Naive B cell (primary cell): ENCODE measurements around the gene LGALS13. TPM values are rescaled to one million over a fixed set of nuclear protein-coding genes. Genes with fewer than 3 reads are reported as not detected.

ENCODE experiments used
- ATAC-seq, 2 donors: fragments of 150-1000 bp; cut with Tn5 transposase; 2 replicates each; pipeline ENCODE4 v1.10.0; 2021; ENCODE audit warnings: low read depth in 2 of 2, mild to moderate bottlenecking in 2 of 2, moderate library complexity in 2 of 2
- DNase-seq: peaks from one replicate; pipeline ENCODE4 v3.0.0; 2022
- H3K27ac Mint-ChIP-seq, 6 donors: one replicate each; pipeline ENCODE4 v1.8.0; 2020 to 2022; ENCODE audit warnings: mild to moderate bottlenecking in 6 of 6, mixed read lengths in 6 of 6, moderate library complexity in 5 of 6, inconsistent platforms in 2 of 6
- H3K27me3 Mint-ChIP-seq, 3 donors: one replicate each; pipeline ENCODE4 v1.8.0; 2021 to 2022; ENCODE audit warnings: mixed read lengths in 3 of 3, mild to moderate bottlenecking in 1 of 3
- H3K36me3 Mint-ChIP-seq, 2 donors: one replicate each; pipeline ENCODE4 v1.8.0; 2020 to 2022; ENCODE audit warnings: mixed read lengths in 2 of 2, inconsistent platforms in 1 of 2, mild to moderate bottlenecking in 1 of 2
- H3K4me1 Mint-ChIP-seq, 3 donors: one replicate each; pipeline ENCODE4 v1.8.0; 2020 to 2022; ENCODE audit warnings: mixed read lengths in 3 of 3, inconsistent platforms in 1 of 3, mild to moderate bottlenecking in 1 of 3, moderate library complexity in 1 of 3
- H3K4me3 Mint-ChIP-seq, 8 donors: one replicate each; pipeline ENCODE4 v1.8.0; 2020 to 2022; ENCODE audit warnings: mild to moderate bottlenecking in 8 of 8, mixed read lengths in 8 of 8, moderate library complexity in 8 of 8, inconsistent platforms in 2 of 8
- H3K9me3 Mint-ChIP-seq, 7 donors: one replicate each; pipeline ENCODE4 v1.8.0; 2020 to 2022; ENCODE audit warnings: mixed read lengths in 7 of 7, mild to moderate bottlenecking in 5 of 7, inconsistent platforms in 2 of 7, moderate library complexity in 1 of 7
- polyA plus RNA-seq, 6 donors: library from polyadenylated mRNA; unstranded; fragments of 300-500 nt; fragmentation: Illumina TruSeq; gene quantifications; one replicate each; pipeline ENCODE4 v1.2.3, GENCODE V29; 2021; ENCODE audit warnings: low read depth in 6 of 6

The LGALS13 gene
- polyA plus RNA-seq, 6 donors from 2014 or later, result not detected

DNA sequence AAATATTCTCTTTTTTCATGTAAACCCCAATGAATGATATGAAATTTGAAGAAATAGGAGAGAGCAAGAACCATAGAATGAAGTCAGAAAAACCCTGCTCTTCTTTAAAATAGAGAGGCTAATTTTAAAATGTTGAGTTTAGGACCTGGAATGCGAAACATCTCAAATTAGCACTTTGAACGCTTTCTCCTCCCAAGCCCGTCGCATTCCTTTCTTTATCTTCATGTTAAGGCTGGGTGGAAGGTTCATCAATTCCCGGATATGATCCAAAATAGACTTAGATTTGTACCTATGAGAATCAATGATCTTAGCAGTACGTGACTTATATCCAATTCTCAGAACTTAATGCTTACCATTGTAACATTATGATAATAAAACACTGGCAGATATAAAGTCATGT, 29.3 kb downstream of the LGALS13 start:
- DNase-seq (no peak), ATAC-seq (no peak)
- no peak overlapping the region for H3K27ac Mint-ChIP-seq
- no peaks in the 10 kb centered on the region for H3K4me1 Mint-ChIP-seq
- no peak overlapping the region for H3K4me3 Mint-ChIP-seq
- H3K9me3 Mint-ChIP-seq, result peaks cover 0 to 22% (median 2%) of the 10 kb centered on the region in 7 donors
- peaks cover 3 to 5% of the 10 kb centered on the region in 2 donors for H3K36me3 Mint-ChIP-seq
- peaks cover 14 to 44% (median 41%) of the 10 kb centered on the region in 3 donors for H3K27me3 Mint-ChIP-seq

DNA sequence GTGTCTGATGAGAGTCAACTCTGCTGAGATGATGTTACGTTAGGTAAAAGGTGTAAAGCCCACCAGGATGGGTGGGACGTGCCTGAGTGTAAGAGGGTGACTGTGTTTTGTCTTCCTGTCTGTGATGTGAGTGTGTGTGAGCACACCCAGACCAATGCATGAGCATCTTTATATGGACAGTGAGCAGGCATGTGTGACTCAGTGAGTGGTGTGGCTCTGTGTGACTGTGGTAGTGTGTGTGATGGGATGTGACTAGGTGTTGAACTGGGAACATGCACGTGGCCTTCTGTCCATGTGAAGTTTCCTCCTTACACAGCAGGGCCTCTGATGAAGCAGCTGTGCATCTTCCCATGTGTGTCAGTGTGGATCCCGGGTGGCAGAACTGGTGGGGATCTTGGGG, 35.6 kb downstream of the LGALS13 start:
- DNase-seq (no peak), ATAC-seq (no peak)
- H3K4me1 Mint-ChIP-seq, result no peaks in the 10 kb centered on the region
- peak overlapping the region in 1 of 6 donors; percentile 12 for H3K27ac Mint-ChIP-seq
- H3K4me3 Mint-ChIP-seq, result no peak overlapping the region
- H3K36me3 Mint-ChIP-seq, result peaks cover 0 to 5% of the 10 kb centered on the region in 2 donors
- peaks cover 40 to 91% (median 88%) of the 10 kb centered on the region in 3 donors for H3K27me3 Mint-ChIP-seq
- peaks cover 0 to 22% (median 8%) of the 10 kb centered on the region in 7 donors for H3K9me3 Mint-ChIP-seq

DNA sequence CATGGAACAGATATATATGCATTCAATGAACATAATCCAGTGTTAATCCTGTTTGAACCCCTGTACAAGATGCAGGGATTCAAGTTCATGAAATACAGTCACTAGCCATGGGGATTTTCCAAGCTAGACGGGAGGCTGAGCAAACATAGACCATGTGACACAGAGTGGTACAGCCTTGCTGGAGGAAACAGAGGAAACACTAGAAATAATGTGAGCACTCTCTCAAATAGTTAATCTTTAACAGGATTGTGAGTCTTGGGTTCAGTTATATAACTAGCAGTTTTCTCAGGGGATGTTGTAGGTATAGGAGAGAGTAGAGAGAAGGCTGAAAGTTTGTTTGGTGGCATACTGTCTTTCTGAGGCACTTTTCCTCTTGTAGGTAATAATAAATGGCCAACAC, 39.4 kb downstream of the LGALS13 start:
- Mint-ChIP-seq H3K36me3 (no peaks in the 10 kb centered on the region), H3K27me3 (peaks cover 61 to 91% (median 85%) of the 10 kb centered on the region in 3 donors), H3K4me3 (no peak overlapping the region), H3K27ac (no peak overlapping the region), H3K4me1 (no peaks in the 10 kb centered on the region), H3K9me3 (peaks cover 0 to 11% (median 0%) of the 10 kb centered on the region in 7 donors)
- no peak for ATAC-seq
- no peak for DNase-seq

DNA sequence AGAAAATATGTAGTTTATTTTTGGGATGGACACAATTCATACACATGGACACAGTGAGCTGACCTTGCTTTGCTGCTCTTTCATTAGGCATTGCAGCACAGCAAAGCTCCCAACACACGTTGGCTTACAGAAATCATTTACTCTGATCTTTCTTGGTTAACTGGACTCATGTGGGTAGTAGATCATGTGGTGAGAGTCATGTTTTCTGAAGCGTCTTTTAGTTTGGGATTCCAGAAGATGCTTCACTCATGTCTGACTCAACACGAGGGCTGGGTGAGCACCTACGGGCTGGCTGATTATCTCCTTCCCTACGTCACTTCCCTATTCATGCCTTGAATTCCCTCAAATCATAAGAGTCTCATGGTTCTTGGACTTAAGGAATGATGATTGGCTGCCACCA, 41.3 kb downstream of the LGALS13 start:
- Mint-ChIP-seq H3K4me3 (no peak overlapping the region), H3K27me3 (peaks cover 63 to 91% (median 89%) of the 10 kb centered on the region in 3 donors), H3K9me3 (peaks cover 0 to 11% (median 0%) of the 10 kb centered on the region in 7 donors), H3K27ac (no peak overlapping the region), H3K4me1 (no peaks in the 10 kb centered on the region), H3K36me3 (no peaks in the 10 kb centered on the region)
- DNase-seq (no peak), ATAC-seq (no peak)

DNA sequence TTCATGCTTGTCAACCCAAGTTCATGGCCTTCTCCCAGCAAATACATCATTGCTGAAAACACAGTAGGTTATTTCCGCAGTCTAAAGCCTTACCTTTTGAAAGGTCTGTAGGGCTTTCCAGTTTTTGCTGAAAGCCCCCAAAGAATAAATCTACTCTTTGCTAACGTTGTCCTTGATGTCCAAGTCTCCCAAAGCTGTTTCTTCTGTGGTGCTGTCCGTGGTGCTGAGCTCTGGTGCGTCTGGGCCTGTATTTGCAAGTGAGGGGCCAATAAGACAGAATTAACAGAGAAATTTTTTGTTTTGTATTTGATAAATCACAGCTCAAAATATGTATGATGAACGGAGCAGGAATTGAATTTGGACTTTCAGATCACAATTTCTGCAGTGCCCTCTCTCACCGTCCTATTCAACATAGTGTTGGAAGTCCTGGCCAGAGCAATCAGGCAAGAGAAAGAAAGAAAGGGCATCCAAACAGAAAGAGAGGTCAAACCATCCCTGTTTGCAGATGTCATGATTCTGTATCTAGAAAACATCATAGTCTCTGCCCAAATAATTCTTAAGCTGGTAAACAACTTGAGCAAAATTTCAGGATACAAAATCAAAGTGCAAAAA, 43.6 kb downstream of the LGALS13 start:
- no peak for ATAC-seq
- no peaks in the 10 kb centered on the region for H3K4me1 Mint-ChIP-seq
- H3K27ac Mint-ChIP-seq, result no peak overlapping the region
- H3K9me3 Mint-ChIP-seq, result peaks cover 0 to 11% (median 0%) of the 10 kb centered on the region in 7 donors
- H3K36me3 Mint-ChIP-seq, result no peaks in the 10 kb centered on the region
- peaks cover 64 to 92% (median 88%) of the 10 kb centered on the region in 3 donors for H3K27me3 Mint-ChIP-seq
- H3K4me3 Mint-ChIP-seq, result no peak overlapping the region
- no peak for DNase-seq

DNA sequence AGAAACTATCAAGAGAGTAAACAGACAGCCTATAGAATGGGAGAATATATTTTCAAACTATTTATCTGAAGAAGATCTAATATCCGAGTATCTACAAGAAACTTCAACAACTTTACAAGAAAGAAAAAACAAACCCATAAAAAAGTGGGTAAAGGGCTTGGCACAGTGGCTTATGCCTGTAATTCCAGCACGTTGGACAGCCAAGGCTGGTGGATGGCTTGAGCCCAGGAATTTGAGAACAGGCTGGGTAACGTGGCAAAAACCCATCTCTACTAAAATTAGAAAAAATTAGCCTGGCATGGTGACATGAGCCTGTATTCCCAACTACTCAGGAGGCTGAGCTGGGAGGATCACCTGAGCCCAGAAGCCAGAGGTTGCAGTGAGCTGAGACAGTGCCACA, 45.6 kb downstream of the LGALS13 start:
- peaks cover 0 to 5% (median 0%) of the 10 kb centered on the region in 7 donors for H3K9me3 Mint-ChIP-seq
- H3K27ac Mint-ChIP-seq, result no peak overlapping the region
- no peak overlapping the region for H3K4me3 Mint-ChIP-seq
- DNase-seq (no peak), ATAC-seq (no peak)
- H3K27me3 Mint-ChIP-seq, result peaks cover 56 to 89% (median 81%) of the 10 kb centered on the region in 3 donors
- no peaks in the 10 kb centered on the region for H3K36me3 Mint-ChIP-seq
- H3K4me1 Mint-ChIP-seq, result no peaks in the 10 kb centered on the region

DNA sequence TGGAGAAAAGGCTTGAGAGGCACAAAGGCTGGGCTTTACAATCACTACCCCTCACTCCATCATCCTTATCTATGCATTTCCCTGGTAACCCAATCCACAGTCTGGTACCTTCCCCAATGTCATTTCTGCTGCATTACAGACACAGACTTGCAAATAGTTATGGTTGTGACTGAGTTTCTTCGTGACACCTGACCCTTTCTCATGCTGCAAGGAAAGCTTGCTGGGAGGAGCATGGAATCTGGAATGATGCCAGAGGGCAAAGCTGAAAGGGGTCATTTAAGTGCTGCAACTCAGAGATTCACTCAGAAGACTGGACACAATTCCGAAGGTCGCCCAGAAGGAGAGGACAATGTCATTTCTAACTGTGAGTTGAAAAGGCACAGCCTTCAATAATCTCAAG, 53.3 kb downstream of the LGALS13 start, which contains the start of gene LGALS16:
TSS of gene LGALS16 (plus strand) at position 301 of the 400 bp plus-strand sequence. CDS start at position 350, 49 bp downstream.
- Mint-ChIP-seq H3K27ac (peak within 1 kb of the TSS in 1 of 6 donors; percentile 16), H3K9me3 (peaks cover 0 to 1% (median 0%) of the 10 kb centered on the region in 7 donors), H3K27me3 (peaks cover 41 to 62% (median 50%) of the 10 kb centered on the region in 3 donors), H3K4me3 (no peak within 1 kb of the TSS), H3K36me3 (no peaks in the 10 kb centered on the region), H3K4me1 (no peaks in the 10 kb centered on the region)
- ATAC-seq (no peak), DNase-seq (no peak)

Other genes with a start within 250 kb of the LGALS13 start
- gene PAF1, start 211.4 kb upstream of the LGALS13 start, polyA plus RNA-seq, result 10 to 100 TPM; 11.6 to 62.4 (median 41.0) TPM
- 10 to 100 TPM; 31.9 to 68.1 (median 57.5) TPM for gene MED29, start 211.1 kb upstream of the LGALS13 start, polyA plus RNA-seq
- gene ZFP36, start 195.7 kb upstream of the LGALS13 start, polyA plus RNA-seq, result 100 to 1,000 TPM; 291 to 784 (median 445) TPM
- gene PLEKHG2, start 189.9 kb upstream of the LGALS13 start, polyA plus RNA-seq, result 1 to 10 TPM in 5 of 6 donors, not detected in 1; 2.5 to 8.3 (median 4.7) TPM
- gene RPS16, start 166.6 kb upstream of the LGALS13 start, polyA plus RNA-seq, result 1,000 to 10,000 TPM; 1,393 to 2,131 (median 1,793) TPM
- gene SUPT5H, start 156.9 kb upstream of the LGALS13 start, polyA plus RNA-seq, result 100 to 1,000 TPM in 1 of 6 donors, 10 to 100 TPM in 5; 48.1 to 119 (median 81.6) TPM
- gene TIMM50, start 121.7 kb upstream of the LGALS13 start, polyA plus RNA-seq, result 10 to 100 TPM; 35.4 to 41.9 (median 37.0) TPM
- under 1 TPM in 4 of 6 donors, not detected in 2; 0.20 to 0.89 (median 0.55) TPM for gene DLL3, start 103.6 kb upstream of the LGALS13 start, polyA plus RNA-seq
- not detected for gene SELENOV, start 87.4 kb upstream of the LGALS13 start, polyA plus RNA-seq
- 1 to 10 TPM; 3.6 to 9.9 (median 7.2) TPM for gene EID2B, start 69.7 kb upstream of the LGALS13 start, polyA plus RNA-seq
- 10 to 100 TPM in 4 of 6 donors, 1 to 10 TPM in 1, not detected in 1; 9.4 to 22.9 (median 17.3) TPM for gene EID2, start 62.4 kb upstream of the LGALS13 start, polyA plus RNA-seq
- not detected for gene LGALS16, start 53.4 kb downstream of the LGALS13 start, polyA plus RNA-seq
- not detected for gene LGALS14, start 102.0 kb downstream of the LGALS13 start, polyA plus RNA-seq
- 1 to 10 TPM in 1 of 6 donors, not detected in 5; 2.1 TPM for gene CLC, start 135.5 kb downstream of the LGALS13 start, polyA plus RNA-seq
- gene LEUTX, start 176.3 kb downstream of the LGALS13 start, polyA plus RNA-seq, result not detected
- gene DYRK1B, start 231.6 kb downstream of the LGALS13 start, polyA plus RNA-seq, result 10 to 100 TPM in 4 of 6 donors, 1 to 10 TPM in 2; 8.8 to 15.9 (median 10.5) TPM
- 100 to 1,000 TPM; 169 to 203 (median 179) TPM for gene FBL, start 243.9 kb downstream of the LGALS13 start, polyA plus RNA-seq